HepG2 (cell line): ENCODE data around the gene SNX2. TPM values are rescaled to one million over a fixed set of nuclear protein-coding genes. Genes with fewer than 3 reads are reported as not detected.

Experiments used
- ARHGAP35 ChIP-seq: sonication (generic); formaldehyde crosslinking; IDR thresholded peaks from 2 replicates; pipeline ENCODE4 v1.9.0; 2022; ENCODE audit warnings: mild to moderate bottlenecking, inconsistent platforms, moderate library complexity, missing genetic modification reagents, borderline replicate concordance
- ASH2L ChIP-seq: fragments of 300-600, 200-600 bp; sonication (generic); IDR thresholded peaks from 2 replicates; pipeline ENCODE4 v1.7.0; 2017; ENCODE audit warnings: low read depth, mild to moderate bottlenecking, moderate library complexity, mixed read lengths, low read length; ENCODE audit not compliant: insufficient read length
- FLYWCH1 ChIP-seq: sonication (generic); formaldehyde crosslinking; IDR thresholded peaks from 2 replicates; pipeline ENCODE4 v1.8.1; 2023; ENCODE audit warnings: mild to moderate bottlenecking, missing genetic modification reagents
- KDM4B ChIP-seq: sonication (generic); formaldehyde crosslinking; IDR thresholded peaks from 2 replicates; pipeline ENCODE4 v1.4.0; 2020; ENCODE audit warnings: missing genetic modification reagents
- MNT ChIP-seq: fragments of 450-650 bp; IDR thresholded peaks from 2 replicates; pipeline ENCODE4 v1.6.1; 2016
- PHF5A ChIP-seq: IDR thresholded peaks from one replicate; pipeline ENCODE4 v1.6.1; 2018; ENCODE audit warnings: low read depth, missing genetic modification reagents; ENCODE audit not compliant: unreplicated experiment
- POLR2G ChIP-seq: fragments of 200-400 bp; formaldehyde crosslinking; IDR thresholded peaks from 2 replicates; pipeline ENCODE4 v1.6.1; 2018; ENCODE audit warnings: mild to moderate bottlenecking, low read depth, low read length, moderate library complexity
- RARG ChIP-seq: sonication (generic); formaldehyde crosslinking; IDR thresholded peaks from 2 replicates; pipeline ENCODE4 v1.4.0; 2020; ENCODE audit warnings: low read depth, mild to moderate bottlenecking, missing genetic modification reagents
- SMARCC2 ChIP-seq: fragments of 450-650 bp; IDR thresholded peaks from 2 replicates; pipeline ENCODE4 v1.6.1; 2017; ENCODE audit warnings: antibody characterized with exemption, mild to moderate bottlenecking
- SMYD3 ChIP-seq: sonication (generic); formaldehyde crosslinking; IDR thresholded peaks from 2 replicates; pipeline ENCODE4 v1.8.1; 2023; ENCODE audit warnings: mild to moderate bottlenecking, missing genetic modification reagents
- SRY ChIP-seq: sonication (generic); formaldehyde crosslinking; IDR thresholded peaks from 2 replicates; pipeline ENCODE4 v1.8.0; 2022; ENCODE audit warnings: mild to moderate bottlenecking, missing genetic modification reagents
- STAT6 ChIP-seq: sonication (generic); formaldehyde crosslinking; IDR thresholded peaks from 2 replicates; pipeline ENCODE4 v1.4.0; 2020; ENCODE audit warnings: missing genetic modification reagents, mild to moderate bottlenecking, borderline replicate concordance
- TCF7L2 ChIP-seq: IDR thresholded peaks from 2 replicates; pipeline ENCODE4 v1.6.1; 2011; ENCODE audit warnings: mild to moderate bottlenecking, low read depth, low read length, moderate library complexity
- ZNF142 ChIP-seq: sonication (generic); formaldehyde crosslinking; IDR thresholded peaks from 2 replicates; pipeline ENCODE4 v1.4.0; 2020; ENCODE audit warnings: missing genetic modification reagents
- ZNF143 ChIP-seq: sonication (generic); formaldehyde crosslinking; IDR thresholded peaks from 2 replicates; pipeline ENCODE4 v1.4.0; 2020; ENCODE audit warnings: missing genetic modification reagents
- ZNF644 ChIP-seq: IDR thresholded peaks from 2 replicates; pipeline ENCODE4 v1.6.1; 2016; ENCODE audit warnings: low read depth
- ZNF800 ChIP-seq: sonication (generic); formaldehyde crosslinking; IDR thresholded peaks from 2 replicates; pipeline ENCODE4 v1.4.0; 2020; ENCODE audit warnings: missing genetic modification reagents
- ZSCAN20 ChIP-seq: sonication (generic); formaldehyde crosslinking; IDR thresholded peaks from 2 replicates; pipeline ENCODE4 v1.4.0; 2020; ENCODE audit warnings: missing genetic modification reagents, mild to moderate bottlenecking, borderline replicate concordance
- polyA plus RNA-seq, 8 experiments: library from polyadenylated mRNA; depleted of rRNA in 3 of 8; stranded (reverse) in 7 of 8; unstranded in 1 of 8; fragments of >200 nt; fragmentation: Illumina TruSeq in 4 of 8; extraction: Trizol in 4 of 8; gene quantifications; 2 replicates each; pipeline versions ENCODE4 v1.2.1 to v1.2.3, GENCODE V29; 2011 to 2016; ENCODE audit warnings: low read depth in 4 of 8, missing spikeins in 1 of 8, mixed read lengths in 1 of 8; ENCODE audit not compliant: insufficient read depth in 1 of 8
- total RNA-seq, 5 experiments: library from RNA; depleted of rRNA; stranded (reverse); fragments of >200 nt; fragmentation: Illumina TruSeq; extraction: Trizol; gene quantifications; 2 replicates each; pipeline ENCODE4 v1.2.3, GENCODE V29; 2016; ENCODE audit warnings: low read depth in 1 of 5

The SNX2 gene
- total and polyA plus RNA-seq, 2 of the 13 experiments (the other 11 are each of a cell fraction or from before 2014, with no cell fraction given), result 26.4 to 78.8 TPM

- no peak; the same call in 1 of the 2 replicates for TF ChIP-seq ZNF800 (CRISPR knock-in tag)
- no peak for TF ChIP-seq ZNF143
- TF ChIP-seq ZSCAN20, result no peak; the same call in 1 of the 2 replicates
- TF ChIP-seq TCF7L2, result no peak
- no peak for TF ChIP-seq SMYD3
- no peak for TF ChIP-seq ZNF644 (CRISPR knock-in tag)
- TF ChIP-seq STAT6, result no peak
- TF ChIP-seq KDM4B, result no peak
- TF ChIP-seq MNT, result no peak
- no peak for TF ChIP-seq PHF5A (CRISPR knock-in tag)
- TF ChIP-seq SRY (CRISPR knock-in tag), result peak; percentile 48; the same call in 1 of the 2 replicates
- no peak for TF ChIP-seq ARHGAP35 (CRISPR knock-in tag)
- no peak for TF ChIP-seq SMARCC2
- TF ChIP-seq FLYWCH1, result no peak
- TF ChIP-seq POLR2G, result peak; percentile 82
- TF ChIP-seq ZNF142 (CRISPR knock-in tag), result no peak
- TF ChIP-seq RARG, result no peak
- peak; percentile 74 for TF ChIP-seq ASH2L
Measured at GRCh38 chr5:122774861-122775549, at the start of gene SNX2 (continued).
